GM12878 (cell line): ENCODE data around the gene CCDC17. TPM values are rescaled to one million over a fixed set of nuclear protein-coding genes. Genes with fewer than 3 reads are reported as not detected.
A peak's percentile ranks its signal among the peaks of the same experiment; 100 is the strongest.

Experiments
- BHLHE40 ChIP-seq, 2 experiments: fragments of 450-650 bp in 1 of 2; IDR thresholded peaks; 2 replicates each; pipeline ENCODE4 v1.6.1; 2011 to 2017; ENCODE audit warnings: low read depth in 2 of 2, borderline replicate concordance in 1 of 2, improper control_type of control experiment in 1 of 2, low read length in 1 of 2, mild to moderate bottlenecking in 1 of 2
- FOS ChIP-seq: IDR thresholded peaks from 3 replicates; pipeline ENCODE4 v1.6.1; 2011; ENCODE audit warnings: borderline replicate concordance; ENCODE audit not compliant: insufficient read length; ENCODE audit errors: extremely low read depth
- FOXK2 ChIP-seq: fragments of 450-650 bp; IDR thresholded peaks from 2 replicates; pipeline ENCODE4 v1.6.1; 2017; ENCODE audit warnings: mild to moderate bottlenecking, moderate library complexity
- IKZF1 ChIP-seq: fragments of 450-650 bp; conservative IDR thresholded peaks from 2 replicates; pipeline ENCODE4 v1.6.1; 2017; ENCODE audit warnings: antibody characterized with exemption, mild to moderate bottlenecking
- MTA3 ChIP-seq: IDR thresholded peaks from 2 replicates; pipeline ENCODE4 v1.6.1; 2012; ENCODE audit warnings: low read length, inconsistent platforms, borderline replicate concordance
- POLR2A ChIP-seq: IDR thresholded peaks from 2 replicates; pipeline ENCODE4 v1.6.1; 2011; ENCODE audit warnings: low read depth, mild to moderate bottlenecking, low read length
- RAD51 ChIP-seq: fragments of 450-650 bp; IDR thresholded peaks from 2 replicates; pipeline ENCODE4 v1.6.1; 2016; ENCODE audit warnings: moderate library complexity, mild to moderate bottlenecking, inconsistent platforms
- RB1 ChIP-seq: fragments of 450-650 bp; formaldehyde crosslinking; IDR thresholded peaks from 2 replicates; pipeline ENCODE4 v1.6.1; 2017; ENCODE audit warnings: mild to moderate bottlenecking, borderline replicate concordance
- RBBP5 ChIP-seq: fragments of 200-600 bp; sonication (generic); conservative IDR thresholded peaks from 2 replicates; pipeline ENCODE4 v1.6.1; 2016
- RCOR1 ChIP-seq: conservative IDR thresholded peaks from 2 replicates; pipeline ENCODE4 v1.6.1; 2012; ENCODE audit warnings: low read depth, low read length, improper control_type of control experiment
- RUNX3 ChIP-seq: IDR thresholded peaks from 2 replicates; pipeline ENCODE4 v1.6.1; 2012; ENCODE audit warnings: low read length, inconsistent platforms
- SUZ12 ChIP-seq: fragments of 200-600 bp; sonication (generic); IDR thresholded peaks from one replicate; pipeline ENCODE4 v1.6.1; 2018; ENCODE audit warnings: antibody characterized with exemption, mild to moderate bottlenecking; ENCODE audit not compliant: unreplicated experiment
- TBL1XR1 ChIP-seq: IDR thresholded peaks from 2 replicates; pipeline ENCODE4 v1.6.1; 2012; ENCODE audit warnings: low read depth, low read length, improper control_type of control experiment
- TCF3 ChIP-seq: IDR thresholded peaks from 2 replicates; pipeline ENCODE4 v1.6.1; 2012; ENCODE audit warnings: low read depth, mild to moderate bottlenecking, low read length, borderline replicate concordance; ENCODE audit not compliant: insufficient read depth
- YY1 ChIP-seq: IDR thresholded peaks from 2 replicates; pipeline ENCODE4 v1.6.1; 2011; ENCODE audit warnings: low read depth, mild to moderate bottlenecking, low read length
- ZBED1 ChIP-seq: IDR thresholded peaks from 2 replicates; pipeline ENCODE4 v1.6.1; 2016; ENCODE audit warnings: borderline replicate concordance
- polyA plus RNA-seq, 11 experiments: library from polyadenylated mRNA; depleted of rRNA in 4 of 11; unstranded in 6 of 11; stranded (reverse) in 5 of 11; fragments of >200 nt; fragmentation: Nextera tagmentation in 4 of 11; fragmentation: Illumina TruSeq in 1 of 11; extraction: Ambion mirVana in 4 of 11; extraction: Trizol in 1 of 11; gene quantifications; 1 replicate in 1 of 11; 2 replicates in 10 of 11; pipeline versions ENCODE4 v1.2.1 to v1.2.3, GENCODE V29; 2011 to 2016; ENCODE audit warnings: inconsistent platforms in 2 of 11, missing spikeins in 2 of 11, low read depth in 1 of 11
- total RNA-seq, 4 experiments: library from RNA; depleted of rRNA in 3 of 4; stranded (reverse); fragments of >200 nt in 3 of 4; fragmentation: Illumina TruSeq in 1 of 4; extraction: Trizol in 1 of 4; gene quantifications; 2 replicates each; pipeline versions ENCODE4 v1.2.1 to v1.2.3, GENCODE V29; 2013 to 2021
- TF ChIP-seq, protein P1 (sequence below): fragments of 450-650 bp; IDR thresholded peaks from 2 replicates; pipeline ENCODE4 v1.6.1; 2018; ENCODE audit warnings: borderline replicate concordance, mild to moderate bottlenecking; ENCODE audit not compliant: partially characterized antibody
- TF ChIP-seq, protein P2 (sequence below): IDR thresholded peaks from 2 replicates; pipeline ENCODE4 v1.6.1; 2012; ENCODE audit warnings: low read depth, low read length, improper control_type of control experiment
- TF ChIP-seq, protein P3 (sequence below): fragments of 450-650 bp; IDR thresholded peaks from 2 replicates; pipeline ENCODE4 v1.6.1; 2014; ENCODE audit warnings: mild to moderate bottlenecking
- TF ChIP-seq, protein P4 (sequence below): fragments of 450-650 bp; IDR thresholded peaks from 2 replicates; pipeline ENCODE4 v1.6.1; 2017; ENCODE audit warnings: mild to moderate bottlenecking, moderate library complexity

The CCDC17 gene
- total and polyA plus RNA-seq, 10 of the 15 experiments (the other 5 are each of a cell fraction or from before 2014, with no cell fraction given): 0.15 to 1.9 (median 0.69) TPM

DNA sequence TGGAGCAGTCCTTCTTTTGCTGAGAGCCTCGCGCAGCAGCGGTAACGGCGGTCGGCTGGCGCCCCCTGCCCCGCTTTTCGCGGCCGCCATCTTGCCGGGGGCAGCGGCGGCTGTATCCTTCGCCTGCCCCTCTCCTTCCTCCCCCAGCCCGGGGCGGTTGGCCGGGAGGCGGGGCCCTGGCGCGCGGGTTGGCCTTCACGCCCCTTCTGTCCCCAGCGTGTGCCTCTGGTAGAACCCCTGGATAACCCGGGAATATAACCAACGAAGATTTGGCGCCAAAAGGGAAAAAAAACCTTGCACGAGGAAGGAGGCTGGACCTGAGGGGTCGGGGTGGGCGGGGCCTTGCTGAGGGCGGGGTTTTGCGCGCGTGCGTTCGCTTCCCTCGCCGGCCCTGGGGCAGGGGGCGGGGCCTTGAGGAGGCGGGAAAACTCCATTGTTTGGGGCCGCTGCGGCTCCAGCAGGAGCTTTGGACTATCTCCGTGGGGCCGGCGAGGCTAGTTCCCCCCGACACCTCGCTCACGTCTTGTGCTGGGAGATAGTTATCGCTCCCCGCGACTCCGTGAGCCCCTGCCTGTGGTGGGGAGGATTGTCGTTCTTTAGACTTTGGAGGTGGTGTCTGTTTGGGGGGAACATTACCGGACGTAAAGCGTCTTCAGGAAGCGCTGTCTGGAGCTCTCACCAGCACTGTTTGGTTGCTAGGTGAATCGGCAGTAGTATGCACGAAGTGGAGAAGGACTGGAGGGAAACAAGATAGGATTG is 39.3 kb downstream of the CCDC17 start (continued):
- TF ChIP-seq TBL1XR1 (no peak), RB1 (peak; percentile 97; the same call in 1 of the 2 replicates), RAD51 (no peak), RCOR1 (0 out of 2 replicates have a peak, but pooled peaks have one; percentile 10), SUZ12 (no peak), RBBP5 (no peak), POLR2A (0 out of 2 replicates have a peak, but pooled peaks have one; percentile 17), IKZF1 (peak; percentile 8; the same call in 1 of the 2 replicates), FOXK2 (no peak), YY1 (no peak; the same call in 1 of the 2 replicates), TCF3 (0 out of 2 replicates have a peak, but pooled peaks have one; percentile 1), RUNX3 (no peak), MTA3 (no peak), FOS (no peak), ZBED1 (no peak), BHLHE40 (IDR thresholded peaks at IDR 0.05; ENCODE audit: borderline replicate concordance in 1 of 2, low read depth in 2 of 2, low read length in 1 of 2) (peak; percentile 11 to 50; a peak in 3 of 4 replicates)
- TF ChIP-seq, protein P1, sequence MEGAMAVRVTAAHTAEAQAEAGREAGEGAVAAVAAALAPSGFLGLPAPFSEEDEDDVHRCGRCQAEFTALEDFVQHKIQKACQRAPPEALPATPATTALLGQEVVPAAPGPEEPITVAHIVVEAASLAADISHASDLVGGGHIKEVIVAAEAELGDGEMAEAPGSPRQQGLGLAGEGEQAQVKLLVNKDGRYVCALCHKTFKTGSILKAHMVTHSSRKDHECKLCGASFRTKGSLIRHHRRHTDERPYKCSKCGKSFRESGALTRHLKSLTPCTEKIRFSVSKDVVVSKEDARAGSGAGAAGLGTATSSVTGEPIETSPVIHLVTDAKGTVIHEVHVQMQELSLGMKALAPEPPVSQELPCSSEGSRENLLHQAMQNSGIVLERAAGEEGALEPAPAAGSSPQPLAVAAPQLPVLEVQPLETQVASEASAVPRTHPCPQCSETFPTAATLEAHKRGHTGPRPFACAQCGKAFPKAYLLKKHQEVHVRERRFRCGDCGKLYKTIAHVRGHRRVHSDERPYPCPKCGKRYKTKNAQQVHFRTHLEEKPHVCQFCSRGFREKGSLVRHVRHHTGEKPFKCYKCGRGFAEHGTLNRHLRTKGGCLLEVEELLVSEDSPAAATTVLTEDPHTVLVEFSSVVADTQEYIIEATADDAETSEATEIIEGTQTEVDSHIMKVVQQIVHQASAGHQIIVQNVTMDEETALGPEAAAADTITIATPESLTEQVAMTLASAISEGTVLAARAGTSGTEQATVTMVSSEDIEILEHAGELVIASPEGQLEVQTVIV: peak; percentile 79
- TF ChIP-seq, protein P2, sequence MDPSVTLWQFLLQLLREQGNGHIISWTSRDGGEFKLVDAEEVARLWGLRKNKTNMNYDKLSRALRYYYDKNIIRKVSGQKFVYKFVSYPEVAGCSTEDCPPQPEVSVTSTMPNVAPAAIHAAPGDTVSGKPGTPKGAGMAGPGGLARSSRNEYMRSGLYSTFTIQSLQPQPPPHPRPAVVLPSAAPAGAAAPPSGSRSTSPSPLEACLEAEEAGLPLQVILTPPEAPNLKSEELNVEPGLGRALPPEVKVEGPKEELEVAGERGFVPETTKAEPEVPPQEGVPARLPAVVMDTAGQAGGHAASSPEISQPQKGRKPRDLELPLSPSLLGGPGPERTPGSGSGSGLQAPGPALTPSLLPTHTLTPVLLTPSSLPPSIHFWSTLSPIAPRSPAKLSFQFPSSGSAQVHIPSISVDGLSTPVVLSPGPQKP: no peak
- TF ChIP-seq, protein P3, sequence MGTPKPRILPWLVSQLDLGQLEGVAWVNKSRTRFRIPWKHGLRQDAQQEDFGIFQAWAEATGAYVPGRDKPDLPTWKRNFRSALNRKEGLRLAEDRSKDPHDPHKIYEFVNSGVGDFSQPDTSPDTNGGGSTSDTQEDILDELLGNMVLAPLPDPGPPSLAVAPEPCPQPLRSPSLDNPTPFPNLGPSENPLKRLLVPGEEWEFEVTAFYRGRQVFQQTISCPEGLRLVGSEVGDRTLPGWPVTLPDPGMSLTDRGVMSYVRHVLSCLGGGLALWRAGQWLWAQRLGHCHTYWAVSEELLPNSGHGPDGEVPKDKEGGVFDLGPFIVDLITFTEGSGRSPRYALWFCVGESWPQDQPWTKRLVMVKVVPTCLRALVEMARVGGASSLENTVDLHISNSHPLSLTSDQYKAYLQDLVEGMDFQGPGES: no peak
- TF ChIP-seq, protein P4, sequence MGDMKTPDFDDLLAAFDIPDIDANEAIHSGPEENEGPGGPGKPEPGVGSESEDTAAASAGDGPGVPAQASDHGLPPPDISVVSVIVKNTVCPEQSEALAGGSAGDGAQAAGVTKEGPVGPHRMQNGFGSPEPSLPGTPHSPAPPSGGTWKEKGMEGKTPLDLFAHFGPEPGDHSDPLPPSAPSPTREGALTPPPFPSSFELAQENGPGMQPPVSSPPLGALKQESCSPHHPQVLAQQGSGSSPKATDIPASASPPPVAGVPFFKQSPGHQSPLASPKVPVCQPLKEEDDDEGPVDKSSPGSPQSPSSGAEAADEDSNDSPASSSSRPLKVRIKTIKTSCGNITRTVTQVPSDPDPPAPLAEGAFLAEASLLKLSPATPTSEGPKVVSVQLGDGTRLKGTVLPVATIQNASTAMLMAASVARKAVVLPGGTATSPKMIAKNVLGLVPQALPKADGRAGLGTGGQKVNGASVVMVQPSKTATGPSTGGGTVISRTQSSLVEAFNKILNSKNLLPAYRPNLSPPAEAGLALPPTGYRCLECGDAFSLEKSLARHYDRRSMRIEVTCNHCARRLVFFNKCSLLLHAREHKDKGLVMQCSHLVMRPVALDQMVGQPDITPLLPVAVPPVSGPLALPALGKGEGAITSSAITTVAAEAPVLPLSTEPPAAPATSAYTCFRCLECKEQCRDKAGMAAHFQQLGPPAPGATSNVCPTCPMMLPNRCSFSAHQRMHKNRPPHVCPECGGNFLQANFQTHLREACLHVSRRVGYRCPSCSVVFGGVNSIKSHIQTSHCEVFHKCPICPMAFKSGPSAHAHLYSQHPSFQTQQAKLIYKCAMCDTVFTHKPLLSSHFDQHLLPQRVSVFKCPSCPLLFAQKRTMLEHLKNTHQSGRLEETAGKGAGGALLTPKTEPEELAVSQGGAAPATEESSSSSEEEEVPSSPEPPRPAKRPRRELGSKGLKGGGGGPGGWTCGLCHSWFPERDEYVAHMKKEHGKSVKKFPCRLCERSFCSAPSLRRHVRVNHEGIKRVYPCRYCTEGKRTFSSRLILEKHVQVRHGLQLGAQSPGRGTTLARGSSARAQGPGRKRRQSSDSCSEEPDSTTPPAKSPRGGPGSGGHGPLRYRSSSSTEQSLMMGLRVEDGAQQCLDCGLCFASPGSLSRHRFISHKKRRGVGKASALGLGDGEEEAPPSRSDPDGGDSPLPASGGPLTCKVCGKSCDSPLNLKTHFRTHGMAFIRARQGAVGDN: no peak
